ENCODE data around the gene MRPS25. TPM values are rescaled to one million over a fixed set of nuclear protein-coding genes. Genes with fewer than 3 reads are reported as not detected.

MRPS25 gene
- total and polyA plus RNA-seq, 2 donors from 2014 or later, result 57.2 to 89.2 TPM

DNA sequence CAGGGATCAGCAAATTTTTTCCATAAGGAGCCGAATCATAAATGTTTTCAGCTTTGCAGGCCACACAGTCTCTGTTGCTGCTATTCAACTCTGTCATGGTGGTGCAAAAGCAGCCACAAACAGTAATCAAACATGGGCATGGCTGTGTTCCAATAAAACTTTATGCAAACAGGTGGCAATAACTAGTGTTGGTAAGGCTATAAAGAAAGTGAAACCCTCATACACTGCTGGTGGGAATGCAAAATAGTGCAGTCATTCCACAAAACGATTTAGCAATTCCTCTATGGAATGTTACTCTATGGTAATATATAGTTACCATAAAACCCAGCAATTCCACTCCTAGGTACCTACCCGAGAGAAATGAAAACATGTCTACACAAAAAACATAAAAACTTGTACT lies 14.0 kb upstream of the MRPS25 start:
- no peak for DNase-seq
- H3K4me1 ChIP-seq (ENCODE audit: control insufficient read depth in 2 of 3, insufficient read depth in 2 of 3, low read depth in 1 of 3, low read length in 3 of 3), result no peaks in the 10 kb centered on the region
- no peaks in the 10 kb centered on the region for H3K9me3 ChIP-seq (ENCODE audit: control insufficient read depth in 2 of 3, insufficient read depth in 1 of 3, low read length in 3 of 3)
- no peak overlapping the region for H3K9ac ChIP-seq (ENCODE audit: low read length in 3 of 3)
- FAIRE-seq, result no peak
- peaks cover 14 to 74% (median 62%) of the 10 kb centered on the region in 3 donors for H3K36me3 ChIP-seq (ENCODE audit: control insufficient read depth in 2 of 3, insufficient read depth in 3 of 3, low read length in 3 of 3)
- TF ChIP-seq CTCF (IDR thresholded peaks at IDR 0.05; ENCODE audit: borderline replicate concordance, extremely low read depth, insufficient read depth), result no peak
- no peaks in the 10 kb centered on the region for H3K27me3 ChIP-seq (ENCODE audit: control insufficient read depth, insufficient read depth, low read length)
- H3K4me3 ChIP-seq (ENCODE audit: low read length in 3 of 3), result no peak overlapping the region
- intact Hi-C loops (cut with DNase I), result no loop called here
- no peak overlapping the region for H3K27ac ChIP-seq (ENCODE audit: low read depth in 2 of 2, low read length in 2 of 2)

GRCh38 chr3:15074500-15074899 lies 9.4 kb upstream of the MRPS25 start:
- TF ChIP-seq CTCF (IDR thresholded peaks at IDR 0.05; ENCODE audit: borderline replicate concordance, extremely low read depth, insufficient read depth), result no peak
- H3K9ac ChIP-seq (ENCODE audit: low read length in 3 of 3), result no peak overlapping the region

GRCh38 chr3:15071699-15072098 lies 6.6 kb upstream of the MRPS25 start:
- intact Hi-C loops (cut with DNase I), result no loop called here
- Histone ChIP-seq H3K9me3 (ENCODE audit: control insufficient read depth in 2 of 3, insufficient read depth in 1 of 3, low read length in 3 of 3) (no peaks in the 10 kb centered on the region), H3K4me1 (ENCODE audit: control insufficient read depth in 2 of 3, insufficient read depth in 2 of 3, low read depth in 1 of 3, low read length in 3 of 3) (no peaks in the 10 kb centered on the region), H3K27ac (ENCODE audit: low read depth in 2 of 2, low read length in 2 of 2) (no peak overlapping the region), H3K36me3 (ENCODE audit: control insufficient read depth in 2 of 3, insufficient read depth in 3 of 3, low read length in 3 of 3) (peaks cover 4 to 31% (median 17%) of the 10 kb centered on the region in 3 donors), H3K9ac (ENCODE audit: low read length in 3 of 3) (no peak overlapping the region), H3K4me3 (ENCODE audit: low read length in 3 of 3) (no peak overlapping the region), H3K27me3 (ENCODE audit: control insufficient read depth, insufficient read depth, low read length) (no peaks in the 10 kb centered on the region)
- DNase-seq, result no peak
- no peak for FAIRE-seq
- TF ChIP-seq CTCF (IDR thresholded peaks at IDR 0.05; ENCODE audit: borderline replicate concordance, extremely low read depth, insufficient read depth), result no peak

More at GRCh38 chr3:15074500-15074899, 9.4 kb upstream of the MRPS25 start:
- no peaks in the 10 kb centered on the region for H3K9me3 ChIP-seq (ENCODE audit: control insufficient read depth in 2 of 3, insufficient read depth in 1 of 3, low read length in 3 of 3)
- peaks cover 10 to 49% (median 41%) of the 10 kb centered on the region in 3 donors for H3K36me3 ChIP-seq (ENCODE audit: control insufficient read depth in 2 of 3, insufficient read depth in 3 of 3, low read length in 3 of 3)
- no peak overlapping the region for H3K27ac ChIP-seq (ENCODE audit: low read depth in 2 of 2, low read length in 2 of 2)
- no peak overlapping the region for H3K4me3 ChIP-seq (ENCODE audit: low read length in 3 of 3)
- DNase-seq (no peak), FAIRE-seq (no peak)
- no peaks in the 10 kb centered on the region for H3K27me3 ChIP-seq (ENCODE audit: control insufficient read depth, insufficient read depth, low read length)
- intact Hi-C loops (cut with DNase I), result no loop called here
- H3K4me1 ChIP-seq (ENCODE audit: control insufficient read depth in 2 of 3, insufficient read depth in 2 of 3, low read depth in 1 of 3, low read length in 3 of 3), result no peaks in the 10 kb centered on the region

DNA sequence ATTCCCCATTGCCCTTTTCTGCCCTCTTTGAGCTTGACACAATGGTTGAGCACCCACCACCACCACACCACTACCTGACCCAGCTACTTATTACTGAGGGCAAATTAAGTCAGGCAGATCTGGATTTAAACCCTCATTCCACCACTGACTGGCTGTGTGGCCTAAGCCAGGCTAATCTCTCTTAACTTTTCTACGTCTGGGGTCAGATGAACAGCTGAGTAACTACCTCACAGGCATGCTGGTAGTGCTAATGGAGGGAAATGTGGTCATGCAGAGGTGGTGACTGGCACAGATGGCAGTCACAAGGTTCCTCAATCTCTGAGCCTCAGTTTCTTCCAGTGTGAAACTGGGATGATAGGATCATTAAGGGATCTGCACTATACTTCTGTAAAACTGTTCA lies 4.3 kb upstream of the MRPS25 start:
- DNase-seq (no peak), FAIRE-seq (no peak)
- Histone ChIP-seq H3K27me3 (ENCODE audit: control insufficient read depth, insufficient read depth, low read length) (no peaks in the 10 kb centered on the region), H3K36me3 (ENCODE audit: control insufficient read depth in 2 of 3, insufficient read depth in 3 of 3, low read length in 3 of 3) (peaks cover 0 to 17% (median 0%) of the 10 kb centered on the region in 3 donors), H3K4me1 (ENCODE audit: control insufficient read depth in 2 of 3, insufficient read depth in 2 of 3, low read depth in 1 of 3, low read length in 3 of 3) (no peaks in the 10 kb centered on the region), H3K9ac (ENCODE audit: low read length in 3 of 3) (no peak overlapping the region), H3K4me3 (ENCODE audit: low read length in 3 of 3) (no peak overlapping the region), H3K27ac (ENCODE audit: low read depth in 2 of 2, low read length in 2 of 2) (no peak overlapping the region), H3K9me3 (ENCODE audit: control insufficient read depth in 2 of 3, insufficient read depth in 1 of 3, low read length in 3 of 3) (no peaks in the 10 kb centered on the region)
- intact Hi-C loops (cut with DNase I), result no loop called here
- no peak for TF ChIP-seq CTCF (IDR thresholded peaks at IDR 0.05; ENCODE audit: borderline replicate concordance, extremely low read depth, insufficient read depth)

Measured in kidney (tissue), 14 donors.